NCI-H446 (cell line): ENCODE data around the gene IGSF21.

Source experiments
- DNase-seq, 2 experiments: peaks; one replicate each; lab custom pipeline; 2025; lab: John Stamatoyannopoulos, UW

The IGSF21 gene

GRCh38 chr1:18297896-18298648 lies 190.5 kb downstream of the IGSF21 start:
- DNase-seq = no peak

GRCh38 chr1:18299441-18300338 lies 192.1 kb downstream of the IGSF21 start:
- DNase-seq = peak in 1 of 2 experiments; percentile 19

- no peak for DNase-seq
Observed at GRCh38 chr1:18300376-18300775, 192.8 kb downstream of the IGSF21 start.

- peak in 1 of 2 experiments; percentile 26 for DNase-seq
Observed at GRCh38 chr1:18302788-18303413, 195.3 kb downstream of the IGSF21 start.

- DNase-seq = no peak
Observed at GRCh38 chr1:18304151-18304869, 196.7 kb downstream of the IGSF21 start.

- DNase-seq = no peak
Observed at GRCh38 chr1:18305182-18305795, 197.7 kb downstream of the IGSF21 start.

- DNase-seq = no peak
Observed at GRCh38 chr1:18307329-18307898, 199.8 kb downstream of the IGSF21 start.

GRCh38 chr1:18309552-18310155 lies 202.1 kb downstream of the IGSF21 start:
- DNase-seq = no peak

GRCh38 chr1:18312961-18313360 lies 205.4 kb downstream of the IGSF21 start:
- no peak for DNase-seq

GRCh38 chr1:18313523-18313922 lies 205.9 kb downstream of the IGSF21 start:
- no peak for DNase-seq

GRCh38 chr1:18314399-18314798 lies 206.8 kb downstream of the IGSF21 start:
- no peak for DNase-seq

GRCh38 chr1:18315449-18315848 lies 207.9 kb downstream of the IGSF21 start:
- no peak for DNase-seq

GRCh38 chr1:18316764-18317163 lies 209.2 kb downstream of the IGSF21 start:
- DNase-seq = no peak

GRCh38 chr1:18319099-18319498 lies 211.5 kb downstream of the IGSF21 start:
- DNase-seq = no peak

- peak in 1 of 2 experiments; percentile 32 for DNase-seq
Observed at GRCh38 chr1:18320051-18320450, 212.5 kb downstream of the IGSF21 start.

- no peak for DNase-seq
Observed at GRCh38 chr1:18322368-18323032, 214.9 kb downstream of the IGSF21 start.

GRCh38 chr1:18323259-18323658 lies 215.7 kb downstream of the IGSF21 start:
- no peak for DNase-seq

- no peak for DNase-seq
Observed at GRCh38 chr1:18324246-18324645, 216.6 kb downstream of the IGSF21 start.

- DNase-seq = no peak
Observed at GRCh38 chr1:18325136-18325535, 217.5 kb downstream of the IGSF21 start.
